A673 (cell line): ENCODE data around the gene ZDHHC1. TPM values are rescaled to one million over a fixed set of nuclear protein-coding genes. Genes with fewer than 3 reads are reported as not detected.

ENCODE experiments used
- BruUV-seq: library from RNA; stranded (reverse); fragments of 400-500 nt; replicated peaks from 2 replicates; lab custom pipeline; 2021; lab: Mats Ljungman, UMichigan
- CTCF ChIA-PET: fragments of 300-600 bp; sonication (Branson Sonifier 250); formaldehyde crosslinking; loops from one replicate; lab custom pipeline; 2022; ENCODE audit warnings: antibody characterized with exemption; lab: Charles Lee
- POLR2A ChIA-PET: fragments of 300-600 bp; sonication (Branson Sonifier 250); formaldehyde crosslinking; loops from one replicate; lab custom pipeline; 2022; ENCODE audit warnings: antibody characterized with exemption; ENCODE audit not compliant: low non-redundant PET; lab: Charles Lee
- DNase-seq: peaks from one replicate; pipeline ENCODE4 v3.0.0-alpha.2; 2015; ENCODE audit warnings: low spot score
- H3K27ac ChIP-seq: fragments of 200-600 bp; sonication (generic); 2 replicates; pipeline ENCODE4 v1.5.1; 2016; ENCODE audit warnings: mixed run types, low read depth, mild to moderate bottlenecking, mixed read lengths, antibody characterized with exemption, low read length; ENCODE audit not compliant: poor library complexity, severe bottlenecking
- H3K27me3 ChIP-seq: fragments of 200-600 bp; sonication (generic); replicated peaks from 2 replicates; pipeline ENCODE4 v1.6.1; 2017; ENCODE audit warnings: mixed run types, low read depth, mild to moderate bottlenecking, mixed read lengths, antibody characterized with exemption, low read length; ENCODE audit not compliant: insufficient read depth, poor library complexity
- H3K36me3 ChIP-seq: fragments of 200-600 bp; sonication (generic); 2 replicates; pipeline ENCODE4 v1.6.1; 2016; ENCODE audit warnings: mixed run types, mild to moderate bottlenecking, mixed read lengths, antibody characterized with exemption, low read length; ENCODE audit not compliant: insufficient read depth, poor library complexity, severe bottlenecking
- H3K4me1 ChIP-seq: fragments of 200-600 bp; sonication (generic); 2 replicates; pipeline ENCODE4 v1.6.1; 2017; ENCODE audit warnings: mixed run types, mild to moderate bottlenecking, mixed read lengths, antibody characterized with exemption, low read length; ENCODE audit not compliant: insufficient read depth, poor library complexity, severe bottlenecking
- H3K4me3 ChIP-seq: fragments of 200-600 bp; sonication (generic); 2 replicates; pipeline ENCODE4 v1.5.1; 2016; ENCODE audit warnings: low read depth, mixed run types, mild to moderate bottlenecking, mixed read lengths, low read length; ENCODE audit not compliant: poor library complexity, severe bottlenecking
- H3K9me3 ChIP-seq: fragments of 200-600 bp; sonication (generic); 2 replicates; pipeline ENCODE4 v1.6.1; 2016; ENCODE audit warnings: mixed run types, low read depth, mild to moderate bottlenecking, mixed read lengths, antibody characterized with exemption, low read length; ENCODE audit not compliant: poor library complexity, severe bottlenecking
- CTCF ChIP-seq: fragments of 300-800, 200-600 bp; sonication (generic); conservative IDR thresholded peaks from 2 replicates; pipeline ENCODE4 v1.5.1; 2017; ENCODE audit warnings: low read depth, mild to moderate bottlenecking, antibody characterized with exemption, low read length, moderate library complexity, mixed read lengths
- EZH2 ChIP-seq: fragments of 200-600 bp; sonication (generic); IDR thresholded peaks from 2 replicates; pipeline ENCODE4 v1.6.1; 2017; ENCODE audit warnings: borderline replicate concordance, low read depth, mild to moderate bottlenecking, mixed read lengths, antibody characterized with exemption, low read length; ENCODE audit not compliant: poor library complexity, severe bottlenecking
- intact Hi-C: fragments of 100-400 bp; cut with micrococcal nuclease; formaldehyde crosslinking; loops from one replicate; pipeline ENCODE4 v1.10.0; 2022; ENCODE audit not compliant: unreplicated experiment
- total RNA-seq: library from RNA; stranded (reverse); gene quantifications from 2 replicates; pipeline ENCODE4 v1.2.3, GENCODE V29; 2021

Gene ZDHHC1
- total RNA-seq, 1 experiment from 2014 or later, result 5.3 TPM

DNA sequence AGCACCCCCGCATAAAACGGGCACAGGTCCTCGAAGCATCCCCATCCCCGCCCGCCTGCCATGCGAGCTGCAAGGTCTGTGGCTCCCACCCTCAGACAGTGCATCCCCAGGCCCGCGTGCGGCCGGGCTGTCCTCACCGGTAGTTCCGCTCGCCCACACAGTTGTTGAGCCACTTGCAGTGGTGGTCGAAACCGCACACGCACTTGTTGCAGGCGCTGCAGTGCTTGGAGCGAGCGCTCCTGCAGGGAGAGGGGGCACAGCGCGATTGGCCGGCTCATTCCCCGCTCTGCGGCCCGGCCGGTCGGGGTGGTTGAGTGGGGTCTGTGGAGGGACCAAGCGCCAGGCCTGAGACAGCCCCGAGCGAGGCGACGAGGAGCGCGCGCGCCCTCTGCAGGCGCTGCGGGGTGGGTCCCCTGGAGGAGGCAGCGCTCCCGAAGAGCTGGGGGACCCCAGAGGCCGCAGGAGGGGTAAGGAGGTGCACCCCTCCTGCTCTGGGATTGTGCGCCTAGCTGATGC, 17.0 kb downstream of the ZDHHC1 start:
- Histone ChIP-seq H3K9me3 (no peaks in the 10 kb centered on the region), H3K4me1 (peaks cover 5% of the 10 kb centered on the region), H3K27ac (no peak overlapping the region), H3K4me3 (no peak overlapping the region), H3K36me3 (no peaks in the 10 kb centered on the region), H3K27me3 (peaks cover under 1% of the 10 kb centered on the region)
- ChIA-PET POLR2A (no interaction called here), CTCF (interaction anchor here (0.6 to 1.7 kb wide), 9 partner anchors 9 to 415 kb away, joined by 3 to 8 read pairs (median 4); no protein-coding TSS in a partner anchor)
- intact Hi-C loops, result loop anchor here (5.0 kb wide), 1 partner anchor 447 kb away; no protein-coding TSS in a partner anchor
- no TSS peak for BruUV-seq
- no peak for TF ChIP-seq EZH2
- peak; percentile 90 for TF ChIP-seq CTCF
- DNase-seq, result peak; percentile 54

DNA sequence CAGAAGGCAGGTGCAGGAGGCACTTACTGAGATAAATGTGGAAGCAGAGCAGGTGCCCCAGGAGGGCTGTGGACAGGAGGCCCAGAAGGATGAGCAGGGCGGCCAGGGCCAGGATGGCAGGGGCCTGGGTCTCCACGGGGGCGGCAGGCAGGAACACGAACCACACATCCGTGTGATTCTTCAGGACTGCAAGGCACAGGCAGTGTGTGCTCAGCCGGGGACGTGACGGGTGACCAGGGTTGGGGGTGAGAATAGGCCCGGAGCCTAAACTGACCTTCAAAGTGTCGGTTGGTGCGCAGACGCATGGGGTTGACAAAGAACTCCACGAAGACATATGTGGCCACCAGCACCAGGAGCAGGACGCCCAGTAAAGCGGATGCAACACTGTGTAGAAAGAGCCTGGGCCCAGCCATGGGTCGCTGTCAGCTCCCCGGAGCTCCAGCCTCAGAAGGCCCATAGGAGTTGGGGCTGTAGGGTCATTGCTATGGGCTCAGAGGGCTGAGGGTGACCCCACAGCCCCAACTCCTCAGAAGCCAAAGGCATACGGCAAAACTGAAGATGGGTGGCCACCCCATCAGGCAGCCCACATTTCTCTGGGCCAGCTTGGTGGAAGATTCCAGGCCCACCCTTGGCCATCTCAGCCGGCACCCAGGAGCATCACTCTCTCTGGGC, 17.6 kb downstream of the ZDHHC1 start:
- no peak overlapping the region for H3K4me3 ChIP-seq
- no peaks in the 10 kb centered on the region for H3K9me3 ChIP-seq
- CTCF ChIA-PET, result interaction anchor here (0.7 to 1.7 kb wide), 3 partner anchors 138 to 413 kb away, joined by 3 to 6 read pairs (median 5); no protein-coding TSS in a partner anchor
- BruUV-seq, result no TSS peak
- no peak for TF ChIP-seq EZH2
- H3K27ac ChIP-seq, result no peak overlapping the region
- no peaks in the 10 kb centered on the region for H3K36me3 ChIP-seq
- POLR2A ChIA-PET, result interaction anchor here (0.7 kb wide), 1 partner anchor 342 kb away, joined by 3 read pairs; no protein-coding TSS in a partner anchor
- peaks cover 6% of the 10 kb centered on the region for H3K27me3 ChIP-seq
- H3K4me1 ChIP-seq, result peaks cover 10% of the 10 kb centered on the region
- intact Hi-C loops, result loop anchor here (5.0 kb wide), 1 partner anchor 446 kb away; no protein-coding TSS in a partner anchor
- no peak for DNase-seq

DNA sequence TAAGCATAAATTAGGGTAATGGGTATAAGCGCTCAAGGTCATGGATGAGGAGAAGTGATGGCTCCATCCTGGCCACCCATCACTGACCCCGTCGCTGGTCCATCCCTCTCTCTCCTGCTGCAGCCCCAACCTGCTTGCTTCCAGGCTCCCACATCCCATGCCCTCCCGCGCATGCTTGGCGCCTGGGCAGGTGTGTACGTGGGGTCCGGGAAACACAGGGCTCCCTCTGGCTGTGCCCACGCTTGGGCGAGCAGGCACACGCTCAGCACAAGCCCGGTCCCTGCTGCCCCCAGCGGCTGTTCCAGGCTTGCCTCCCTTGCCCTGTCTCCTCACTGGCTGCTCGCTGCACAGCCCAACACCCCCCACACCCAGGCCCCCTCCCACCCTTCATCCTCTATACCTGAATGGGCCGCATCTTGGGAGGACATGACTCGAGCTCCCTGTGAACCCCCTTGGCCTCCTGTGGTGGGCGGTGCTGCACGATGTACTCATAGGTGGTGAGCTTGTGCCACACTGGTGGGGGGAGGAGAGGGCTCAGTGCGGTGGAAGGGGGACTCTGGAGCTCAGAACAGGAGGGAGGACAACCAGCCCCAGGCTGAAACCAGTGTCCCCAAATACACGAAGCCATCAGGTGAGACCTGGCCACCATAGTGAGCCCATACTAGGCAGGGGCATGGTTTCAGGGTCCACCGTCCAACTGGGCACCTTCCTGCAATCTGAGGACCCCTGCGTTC, 18.3 kb downstream of the ZDHHC1 start:
- Histone ChIP-seq H3K27ac (no peak overlapping the region), H3K4me3 (no peak overlapping the region), H3K27me3 (peaks cover 8% of the 10 kb centered on the region), H3K36me3 (no peaks in the 10 kb centered on the region), H3K9me3 (no peaks in the 10 kb centered on the region), H3K4me1 (peaks cover 14% of the 10 kb centered on the region)
- no peak for DNase-seq
- POLR2A ChIA-PET, result interaction anchor here (0.7 kb wide), 1 partner anchor 343 kb away, joined by 3 read pairs; no protein-coding TSS in a partner anchor
- BruUV-seq, result no TSS peak
- no peak for TF ChIP-seq CTCF
- TF ChIP-seq EZH2, result no peak
- CTCF ChIA-PET, result interaction anchor here (0.7 to 1.7 kb wide), 2 partner anchors 137 to 413 kb away, joined by 5 to 6 read pairs; no protein-coding TSS in a partner anchor
- intact Hi-C loops, result loop anchor here (5.0 kb wide), 1 partner anchor 446 kb away; no protein-coding TSS in a partner anchor
